K562 (cell line): ENCODE measurements around the gene IGSF21. TPM values are rescaled to one million over a fixed set of nuclear protein-coding genes. Genes with fewer than 3 reads are reported as not detected.

Source experiments
- ATAC-seq: fragments of 200-7000 bp; cut with Tn5 transposase; 3 replicates; pipeline ENCODE4 v1.9.1; 2020; ENCODE audit warnings: moderate library complexity
- BruUV-seq: library from RNA; stranded (reverse); fragments of 400-500 nt; replicated peaks from 2 replicates; lab custom pipeline; 2021; lab: Mats Ljungman, UMichigan
- CTCF ChIA-PET: fragments of 300-600 bp; formaldehyde crosslinking; extraction: SDS; loops from one replicate; lab custom pipeline; 2021; ENCODE audit warnings: low intra/inter-chr PET ratio; lab: Yijun Ruan, JAX
- POLR2A ChIA-PET: fragments of 300-600, 350-650 bp; sonication (Branson Sonifier 250); formaldehyde crosslinking; extraction: SDS; loops from one replicate; lab custom pipeline; 2021; ENCODE audit warnings: antibody characterized with exemption, inconsistent platforms; lab: Yijun Ruan, JAX
- DNase-seq, 4 experiments: peaks; one replicate each; pipeline versions ENCODE4 v3.0.0 to v3.0.0-alpha.2; 2011 to 2018; ENCODE audit warnings: low spot score in 3 of 4, mixed read lengths in 3 of 4; ENCODE audit errors: extremely low read depth in 1 of 4
- FAIRE-seq: peaks from 2 replicates; lab custom pipeline; 2011; peaks lifted over from hg19 to GRCh38; lab: Jason Lieb, UNC
- H2AFZ ChIP-seq: 2 replicates; pipeline ENCODE4 v1.6.0; 2011; ENCODE audit warnings: low read depth, low read length, control low read depth, inconsistent platforms
- H3K27ac ChIP-seq: fragments of 200-600 bp; 3 replicates; pipeline ENCODE4 v1.8.0; 2011; ENCODE audit warnings: low read depth, mild to moderate bottlenecking, control low read depth, inconsistent platforms, low read length, moderate library complexity, mixed read lengths; ENCODE audit errors: extremely low read depth
- H3K27me3 ChIP-seq, 2 experiments: fragments of 300-600 bp in 1 of 2; 2 replicates in 1 of 2; 3 replicates in 1 of 2; pipeline versions ENCODE4 v1.6.0 to v1.8.0; 2011; ENCODE audit warnings: inconsistent platforms in 2 of 2, low read length in 2 of 2, mild to moderate bottlenecking in 1 of 2, mixed read lengths in 1 of 2, moderate library complexity in 1 of 2; ENCODE audit not compliant: control insufficient read depth in 2 of 2, insufficient read depth in 2 of 2
- H3K36me3 ChIP-seq: fragments of 300-600 bp; 3 replicates; pipeline ENCODE4 v1.8.0; 2011; ENCODE audit warnings: mild to moderate bottlenecking, low read length, inconsistent platforms; ENCODE audit not compliant: control insufficient read depth, insufficient read depth
- H3K4me1 ChIP-seq, 2 experiments: fragments of 200-600 bp in 1 of 2; replicated peaks in 1 of 2; 2 replicates in 1 of 2; 3 replicates in 1 of 2; pipeline versions ENCODE4 v1.5.1 to v1.8.0; 2011; ENCODE audit warnings: inconsistent platforms in 2 of 2, low read length in 2 of 2, mild to moderate bottlenecking in 1 of 2, mixed read lengths in 1 of 2, moderate library complexity in 1 of 2; ENCODE audit not compliant: control insufficient read depth in 2 of 2, insufficient read depth in 2 of 2
- H3K4me2 ChIP-seq: 2 replicates; pipeline ENCODE4 v1.6.1; 2011; ENCODE audit warnings: low read length, control low read depth, inconsistent platforms, mixed read lengths; ENCODE audit not compliant: insufficient read depth
- H3K4me3 ChIP-seq: fragments of 200-600 bp; sonication (generic), shearing (Covaris generic); 2 replicates; pipeline ENCODE4 v1.5.1; 2016; ENCODE audit warnings: control low read depth, inconsistent platforms
- H3K79me2 ChIP-seq: fragments of 200-600 bp; 3 replicates; pipeline ENCODE4 v1.8.0; 2011; ENCODE audit warnings: low read length, inconsistent platforms; ENCODE audit not compliant: control insufficient read depth, insufficient read depth
- H3K9ac ChIP-seq, 2 experiments: 2 replicates each; pipeline versions ENCODE4 v1.6.0 to v1.6.1; 2011; ENCODE audit warnings: low read depth in 2 of 2, low read length in 2 of 2, control low read depth in 1 of 2, inconsistent platforms in 1 of 2, mild to moderate bottlenecking in 1 of 2, mixed read lengths in 1 of 2; ENCODE audit not compliant: insufficient read depth in 1 of 2
- H3K9me1 ChIP-seq: one replicate; pipeline ENCODE4 v1.6.0; 2011; ENCODE audit warnings: inconsistent platforms, mild to moderate bottlenecking, low read length, moderate library complexity; ENCODE audit not compliant: control insufficient read depth, insufficient read depth
- H3K9me3 ChIP-seq: replicated peaks from 2 replicates; pipeline ENCODE4 v1.5.1; 2011; ENCODE audit warnings: low read depth, low read length, inconsistent platforms; ENCODE audit not compliant: control insufficient read depth, insufficient read depth
- H4K20me1 ChIP-seq: replicated peaks from 2 replicates; pipeline ENCODE4 v1.6.1; 2011; ENCODE audit warnings: low read length, inconsistent platforms, mixed read lengths; ENCODE audit not compliant: control insufficient read depth, insufficient read depth
- CHCHD3 ChIP-seq: fragments of 250-450 bp; sonication (Bioruptor Pico); IDR thresholded peaks from 2 replicates; pipeline ENCODE4 v2.1.2; 2022; ENCODE audit warnings: mild to moderate bottlenecking
- CREB5 ChIP-seq: fragments of 250-450 bp; sonication (Bioruptor Pico); IDR thresholded peaks from 2 replicates; pipeline ENCODE4 v1.5.0; 2020; ENCODE audit warnings: mild to moderate bottlenecking
- GABPB2 ChIP-seq: fragments of 250-450 bp; sonication (Bioruptor Pico); conservative IDR thresholded peaks from 2 replicates; pipeline ENCODE4 v1.5.1; 2021; ENCODE audit warnings: mild to moderate bottlenecking
- ID3 ChIP-seq, 2 experiments: fragments of 250-450 bp in 1 of 2; fragments of 450-650 bp in 1 of 2; sonication (Bioruptor Pico) in 1 of 2; IDR thresholded peaks; 2 replicates each; pipeline versions ENCODE4 v1.6.1 to v1.8.0; 2016 to 2021; ENCODE audit warnings: mild to moderate bottlenecking in 2 of 2, moderate library complexity in 2 of 2, missing compliant biosample characterization in 1 of 2, missing genetic modification characterization in 1 of 2
- KLF13 ChIP-seq: fragments of 450-650 bp; IDR thresholded peaks from 2 replicates; pipeline ENCODE4 v1.6.1; 2016; ENCODE audit warnings: missing genetic modification characterization, low read depth, mild to moderate bottlenecking, missing compliant biosample characterization, moderate library complexity, borderline replicate concordance
- RBM22 ChIP-seq: fragments of 200-400 bp; formaldehyde crosslinking; IDR thresholded peaks from 2 replicates; pipeline ENCODE4 v1.6.1; 2018; ENCODE audit warnings: low read length, low read depth; ENCODE audit not compliant: poor library complexity, severe bottlenecking
- RNF2 ChIP-seq: sonication (generic); IDR thresholded peaks from 2 replicates; pipeline ENCODE4 v1.6.1; 2016
- WGBS: fragments of 100-300 bp; shearing (Covaris generic); methylation state at CpG from one replicate; pipeline ENCODE4 v1.1.6; 2016; ENCODE audit warnings: low coverage, mixed read lengths; ENCODE audit not compliant: insufficient coverage; ENCODE audit errors: missing lambda C conversion rate; 5-methylcytosine and 5-hydroxymethylcytosine counted together
- in situ Hi-C: fragments of 300-500 bp; cut with MboI; formaldehyde crosslinking; loops from 4 replicates; pipeline ENCODE4 v1.15.0; 2018; ENCODE audit warnings: inconsistent platforms, mixed read lengths
- intact Hi-C: fragments of 100-400 bp; cut with micrococcal nuclease; formaldehyde crosslinking; loops from 2 replicates; pipeline ENCODE4 v1.14.2; 2022
- polyA plus RNA-seq, 8 experiments: library from polyadenylated mRNA; depleted of rRNA in 4 of 8; stranded (reverse) in 5 of 8; unstranded in 3 of 8; fragments of >200 nt; fragmentation: Nextera tagmentation in 2 of 8; fragmentation: Illumina TruSeq in 1 of 8; extraction: Ambion mirVana in 2 of 8; extraction: Trizol in 1 of 8; gene quantifications; 2 replicates each; pipeline versions ENCODE4 v1.2.1 to v1.2.3, GENCODE V29; 2011 to 2014; ENCODE audit warnings: inconsistent platforms in 1 of 8, missing spikeins in 1 of 8
- total RNA-seq, 7 experiments: library from RNA; depleted of rRNA in 6 of 7; stranded (reverse); fragments of >200 nt in 6 of 7; fragmentation: Illumina TruSeq in 2 of 7; extraction: Trizol in 2 of 7; gene quantifications; 2 replicates each; pipeline versions ENCODE4 v1.2.1 to v1.2.3, GENCODE V29; 2011 to 2021; ENCODE audit warnings: low replicate concordance in 1 of 7

The IGSF21 gene
- total and polyA plus RNA-seq, 9 of the 15 experiments (the other 6 are each of a cell fraction or from before 2014, with no cell fraction given): not detected

- DNase-seq: no peak
- Histone ChIP-seq H4K20me1 (peaks cover 15% of the 10 kb centered on the region; the same call in 1 of the 2 replicates), H2AFZ (no peak overlapping the region), H3K9me3 (no peaks in the 10 kb centered on the region), H3K27me3 (peaks cover 1 to 12% of the 10 kb centered on the region in 2 experiments; a peak in 2 of 5 replicates), H3K4me2 (no peak overlapping the region), H3K36me3 (no peaks in the 10 kb centered on the region), H3K79me2 (no peaks in the 10 kb centered on the region), H3K4me3 (no peak overlapping the region), H3K27ac (no peak overlapping the region), H3K9me1 (no peaks in the 10 kb centered on the region), H3K4me1 (no peaks in the 10 kb centered on the region), H3K9ac (no peak overlapping the region)
- in situ Hi-C loops: no loop called here
- WGBS: 0% methylated on average over 13 of the region's 13 CpGs
- no TSS peak for BruUV-seq
- POLR2A ChIA-PET: interaction anchor here (0.7 kb wide), 1 partner anchor 694 kb away, joined by 4 read pairs; no protein-coding TSS in a partner anchor
- intact Hi-C loops: no loop called here
- no peak for FAIRE-seq
- CTCF ChIA-PET: no interaction called here
- no peak for TF ChIP-seq ID3 (CRISPR knock-in tag; IDR thresholded peaks at IDR 0.05)
- no peak for TF ChIP-seq ID3 (tag; IDR thresholded peaks at IDR 0.05)
- no peak for TF ChIP-seq CHCHD3 (CRISPR knock-in tag)
- TF ChIP-seq CREB5: no peak
- TF ChIP-seq RNF2: no peak
- no peak for TF ChIP-seq KLF13 (tag)
- no peak for TF ChIP-seq RBM22
- TF ChIP-seq GABPB2 (CRISPR knock-in tag): no peak
- ATAC-seq: no peak
Observed at GRCh38 chr1:18166341-18166740, 58.7 kb downstream of the IGSF21 start.
